Measurements from ENCODE around the gene TSG101. TPM values are rescaled to one million over a fixed set of nuclear protein-coding genes. Genes with fewer than 3 reads are reported as not detected.

TSG101 gene
- total RNA-seq, 1 donor from 2014 or later, result 118 TPM

GRCh38 chr11:18452927-18453326 is 73.8 kb downstream of the TSG101 start:
- DNase-seq, result no peak
- TF ChIP-seq CTCF (IDR thresholded peaks at IDR 0.05; ENCODE audit: partially characterized antibody, unreplicated experiment), result no peak
- Mint-ChIP-seq H3K9me3 (ENCODE audit: unreplicated experiment) (no peaks in the 10 kb centered on the region), H3K4me1 (ENCODE audit: low read depth, unreplicated experiment) (no peaks in the 10 kb centered on the region), H3K27ac (ENCODE audit: unreplicated experiment) (no peak overlapping the region), H3K36me3 (ENCODE audit: unreplicated experiment) (no peaks in the 10 kb centered on the region), H3K4me3 (ENCODE audit: unreplicated experiment) (no peak overlapping the region), H3K27me3 (ENCODE audit: unreplicated experiment) (peaks cover 3% of the 10 kb centered on the region)

GRCh38 chr11:18449251-18449650 is 77.5 kb downstream of the TSG101 start:
- DNase-seq, result no peak
- Mint-ChIP-seq H3K27ac (ENCODE audit: unreplicated experiment) (no peak overlapping the region), H3K4me3 (ENCODE audit: unreplicated experiment) (no peak overlapping the region), H3K4me1 (ENCODE audit: low read depth, unreplicated experiment) (no peaks in the 10 kb centered on the region), H3K27me3 (ENCODE audit: unreplicated experiment) (peaks cover 5% of the 10 kb centered on the region), H3K9me3 (ENCODE audit: unreplicated experiment) (no peaks in the 10 kb centered on the region), H3K36me3 (ENCODE audit: unreplicated experiment) (no peaks in the 10 kb centered on the region)
- TF ChIP-seq CTCF (IDR thresholded peaks at IDR 0.05; ENCODE audit: partially characterized antibody, unreplicated experiment), result no peak

GRCh38 chr11:18438691-18439090 is 88.1 kb downstream of the TSG101 start:
- Mint-ChIP-seq H3K4me3 (ENCODE audit: unreplicated experiment) (no peak overlapping the region), H3K4me1 (ENCODE audit: low read depth, unreplicated experiment) (no peaks in the 10 kb centered on the region), H3K9me3 (ENCODE audit: unreplicated experiment) (no peaks in the 10 kb centered on the region), H3K27ac (ENCODE audit: unreplicated experiment) (no peak overlapping the region), H3K27me3 (ENCODE audit: unreplicated experiment) (no peaks in the 10 kb centered on the region), H3K36me3 (ENCODE audit: unreplicated experiment) (peaks cover 5% of the 10 kb centered on the region)
- DNase-seq, result no peak
- TF ChIP-seq CTCF (IDR thresholded peaks at IDR 0.05; ENCODE audit: partially characterized antibody, unreplicated experiment), result no peak

Other genes with a start within 250 kb of the TSG101 start
- gene HPS5, start 204.8 kb downstream of the TSG101 start, total RNA-seq (ENCODE audit: unreplicated experiment), result 17.9 TPM
- gene GTF2H1, start 204.4 kb downstream of the TSG101 start, total RNA-seq (ENCODE audit: unreplicated experiment), result 26.5 TPM
- gene LDHA, start 132.4 kb downstream of the TSG101 start, total RNA-seq (ENCODE audit: unreplicated experiment), result 112 TPM
- gene LDHC, start 114.6 kb downstream of the TSG101 start, total RNA-seq (ENCODE audit: unreplicated experiment), result not detected
- not detected for gene LDHAL6A, start 71.1 kb downstream of the TSG101 start, total RNA-seq (ENCODE audit: unreplicated experiment)
- 9.2 TPM for gene UEVLD, start 61.8 kb upstream of the TSG101 start, total RNA-seq (ENCODE audit: unreplicated experiment)
- gene MISFA, start 72.8 kb upstream of the TSG101 start, total RNA-seq (ENCODE audit: unreplicated experiment), result 1.7 TPM
- gene SPTY2D1, start 107.4 kb upstream of the TSG101 start, total RNA-seq (ENCODE audit: unreplicated experiment), result 10.9 TPM
- gene TMEM86A, start 171.8 kb upstream of the TSG101 start, total RNA-seq (ENCODE audit: unreplicated experiment), result 5.4 TPM
- gene IGSF22, start 199.2 kb upstream of the TSG101 start, total RNA-seq (ENCODE audit: unreplicated experiment), result 1.1 TPM

Data from glutamatergic neuron (in vitro differentiated cells).